Heart right ventricle (tissue), 16 donors: ENCODE data around the gene TMEM151A. TPM values are rescaled to one million over a fixed set of nuclear protein-coding genes. Genes with fewer than 3 reads are reported as not detected.

Experiments used
- ATAC-seq, 8 donors: fragments of 200-7000 bp; cut with Tn5 transposase; one replicate each; pipeline ENCODE4 v1.9.1; 2020; ENCODE audit warnings: mild to moderate bottlenecking in 8 of 8, moderate library complexity in 8 of 8, moderate number of reproducible peaks in 1 of 8
- DNase-seq, 2 donors: peaks; one replicate each; pipeline ENCODE4 v3.0.0-alpha.2; 2020
- H3K27ac ChIP-seq, 10 donors: fragments of 200-600 bp; sonication (generic) in 2 of 10; one replicate each; pipeline versions ENCODE4 v1.5.0 to v1.8.0; 2020 to 2022; ENCODE audit warnings: mild to moderate bottlenecking in 3 of 10
- H3K27me3 ChIP-seq, 7 donors: fragments of 200-600 bp; one replicate each; pipeline ENCODE4 v1.8.0; 2021 to 2022; ENCODE audit warnings: mild to moderate bottlenecking in 2 of 7
- H3K36me3 ChIP-seq, 9 donors: fragments of 200-600 bp; sonication (generic) in 1 of 9; one replicate each; pipeline versions ENCODE4 v1.5.0 to v1.8.0; 2020 to 2022; ENCODE audit warnings: mild to moderate bottlenecking in 2 of 9
- H3K4me1 ChIP-seq, 9 donors: fragments of 200-600 bp; sonication (generic) in 1 of 9; one replicate each; pipeline versions ENCODE4 v1.5.0 to v1.8.0; 2020 to 2022; ENCODE audit warnings: mild to moderate bottlenecking in 4 of 9
- H3K4me3 ChIP-seq, 10 donors: fragments of 200-600 bp; sonication (generic) in 2 of 10; one replicate each; pipeline versions ENCODE4 v1.5.0 to v1.8.0; 2020 to 2022; ENCODE audit warnings: mild to moderate bottlenecking in 7 of 10, moderate library complexity in 2 of 10
- H3K9me3 ChIP-seq, 11 donors: fragments of 200-600 bp in 10 of 11; sonication (generic) in 2 of 11; one replicate each; pipeline versions ENCODE4 v1.5.0 to v1.8.0; 2013 to 2022; ENCODE audit warnings: mild to moderate bottlenecking in 2 of 11, control low read depth in 1 of 11, moderate library complexity in 1 of 11
- CTCF ChIP-seq, 9 donors: fragments of 200-600 bp; sonication (generic) in 2 of 9; IDR thresholded peaks; one replicate each; pipeline versions ENCODE4 v1.5.0 to v1.8.0; 2021 to 2022; ENCODE audit warnings: antibody characterized with exemption in 9 of 9, mild to moderate bottlenecking in 5 of 9, moderate library complexity in 1 of 9
- WGBS, 2 donors: extraction: QIAGEN DNeasy Blood & Tissue Kit; methylation state at CpG; one replicate each; pipeline ENCODE4 v1.1.7; 2013; ENCODE audit warnings: inconsistent platforms in 1 of 2; 5-methylcytosine and 5-hydroxymethylcytosine counted together
- intact Hi-C, 10 donors: fragments of 100-400 bp; cut with DNase I; formaldehyde crosslinking; loops; one replicate each; pipeline versions ENCODE4 v1.11.1 to v1.14.2; 2022
- polyA plus RNA-seq, 2 donors: library from polyadenylated mRNA; stranded (reverse); fragments of 200-250 nt; gene quantifications; one replicate each; pipeline ENCODE4 v1.2.3, GENCODE V29; 2013
- total RNA-seq, 10 donors: library from RNA; stranded (reverse); fragmentation: NEBNext Ultra II Directional in 3 of 10; extraction: Animal tissue kit (Norgen Biotek cat#: 25700) in 3 of 10; gene quantifications; one replicate each; pipeline versions ENCODE4 v1.2.1 to v1.2.4, GENCODE V29; 2021 to 2023
- donor health status: Arrhythmogenic right ventricular cardiomyopathy.
- donor health status: ischemic (EF 13 %, LVEDD 7.1; RV severe dilation, severe dysfunction).
- donor health status: healthy with polysubstance abuse.
- donor health status: DM: no; HTN: yes; CAD: no.
- donor health status: DM: no; HTN: no; CAD: no.
- donor health status: ischemic (EF 25% LVEDD 6.9; RV normal size, moderate dysfunction).
- donor health status: ischemic (EF 25% LVEDD 5.7; RV mildly dilated, moderate dysfunction).
- donor health status: healthy.
- donor health status: DM: yes; HTN: yes; CAD: no.
- donor health status: Ischemic cardiomyopathy.
- donor health status: ischemic (EF 35%, LVEDD 5.7; RV mildly dilated, moderate dysfunction).
- donor health status: nonischemic (EF 11% LVEDD 7.7; RV severe dilation, severe dysfunction).
- donor health status: DM: yes; HTN: yes; CAD: no.
- donor health status: PGD.
- donor health status: ischemic (EF 29% LVEDD 5.4; RV normal size, mild dysfunction).
- donor health status: nonischemic (EF 23%, LVEDD 6.1; RV moderate dilation, normal function).

The TMEM151A gene
- total and polyA plus RNA-seq, 12 donors: 0.10 to 0.24 (median 0.19) TPM; not detected in 7

- ATAC-seq: no peak
- WGBS, 2 donors: 73 to 77% methylated on average over 2 of the region's 2 CpGs
- intact Hi-C loops: no loop called here
- H3K27ac ChIP-seq: no peak overlapping the region
- H3K36me3 ChIP-seq: peaks cover 0 to 3% (median 0%) of the 10 kb centered on the region in 9 donors
- peaks cover 17 to 45% (median 35%) of the 10 kb centered on the region in 7 donors for H3K27me3 ChIP-seq
- no peak overlapping the region for H3K4me3 ChIP-seq
- no peak for TF ChIP-seq CTCF (IDR thresholded peaks at IDR 0.05)
- no peaks in the 10 kb centered on the region for H3K9me3 ChIP-seq
- peaks cover 5 to 49% (median 39%) of the 10 kb centered on the region in 9 donors for H3K4me1 ChIP-seq
- DNase-seq: no peak
Observed at GRCh38 chr11:66290330-66290621, 1.4 kb upstream of the TMEM151A start.

GRCh38 chr11:66291303-66291705, 390 bp upstream of the TMEM151A start:
- 16 to 20% methylated on average over 16 of the region's 16 CpGs for WGBS, 2 donors
- peaks cover 0 to 3% (median 0%) of the 10 kb centered on the region in 9 donors for H3K36me3 ChIP-seq
- ATAC-seq (no peak), DNase-seq (no peak)
- no peak for TF ChIP-seq CTCF (IDR thresholded peaks at IDR 0.05)
- no peaks in the 10 kb centered on the region for H3K9me3 ChIP-seq
- peaks cover 5 to 39% (median 35%) of the 10 kb centered on the region in 9 donors for H3K4me1 ChIP-seq
- intact Hi-C loops: no loop called here
- no peak overlapping the region for H3K27ac ChIP-seq
- peaks cover 17 to 45% (median 35%) of the 10 kb centered on the region in 7 donors for H3K27me3 ChIP-seq
- H3K4me3 ChIP-seq: no peak overlapping the region

GRCh38 chr11:66292543-66293332, 1.0 kb downstream of the TMEM151A start:
- 58 to 60% methylated on average over 17 of the region's 17 CpGs for WGBS, 2 donors
- ATAC-seq (no peak), DNase-seq (no peak)
- Histone ChIP-seq H3K27me3 (peaks cover 17 to 45% (median 35%) of the 10 kb centered on the region in 7 donors), H3K36me3 (no peaks in the 10 kb centered on the region), H3K4me1 (peaks cover 5 to 28% (median 22%) of the 10 kb centered on the region in 9 donors), H3K27ac (no peak overlapping the region), H3K4me3 (no peak overlapping the region), H3K9me3 (no peaks in the 10 kb centered on the region)
- intact Hi-C loops: no loop called here
- no peak for TF ChIP-seq CTCF (IDR thresholded peaks at IDR 0.05)

GRCh38 chr11:66293352-66293751, 1.7 kb downstream of the TMEM151A start:
- Histone ChIP-seq H3K36me3 (no peaks in the 10 kb centered on the region), H3K27ac (no peak overlapping the region), H3K4me3 (no peak overlapping the region), H3K4me1 (peaks cover 0 to 22% (median 16%) of the 10 kb centered on the region in 9 donors), H3K9me3 (no peaks in the 10 kb centered on the region), H3K27me3 (peaks cover 17 to 45% (median 35%) of the 10 kb centered on the region in 7 donors)
- WGBS, 2 donors: 63 to 77% methylated on average over 4 of the region's 4 CpGs
- no peak for DNase-seq
- no peak for ATAC-seq
- intact Hi-C loops: no loop called here
- no peak for TF ChIP-seq CTCF (IDR thresholded peaks at IDR 0.05)
